Neutrophil (primary cell): ENCODE data around the gene MED12L.

Source experiments
- H3K27ac ChIP-seq: fragments of 200-600 bp; sonication (generic); 2 replicates; pipeline ENCODE4 v1.5.1; 2016; ENCODE audit warnings: mild to moderate bottlenecking, moderate library complexity
- H3K27me3 ChIP-seq: fragments of 200-600 bp; sonication (generic); 2 replicates; pipeline ENCODE4 v1.6.0; 2016; ENCODE audit warnings: mild to moderate bottlenecking
- H3K36me3 ChIP-seq: fragments of 200-600 bp; sonication (generic); 2 replicates; pipeline ENCODE4 v1.5.1; 2017
- H3K4me1 ChIP-seq, 2 experiments: fragments of 200-600 bp in 1 of 2; sonication (generic) in 1 of 2; 1 replicate in 1 of 2; 2 replicates in 1 of 2; pipeline versions ENCODE4 v1.5.1 to v1.6.1; 2013 to 2016; ENCODE audit warnings: low read depth in 1 of 2, low read length in 1 of 2, mild to moderate bottlenecking in 1 of 2, moderate library complexity in 1 of 2; ENCODE audit not compliant: control insufficient read depth in 1 of 2, insufficient read depth in 1 of 2
- H3K4me3 ChIP-seq, 2 experiments: fragments of 200-600 bp in 1 of 2; sonication (generic) in 1 of 2; 1 replicate in 1 of 2; 2 replicates in 1 of 2; pipeline ENCODE4 v1.5.1; 2013 to 2016; ENCODE audit warnings: low read depth in 1 of 2, low read length in 1 of 2, mild to moderate bottlenecking in 1 of 2, moderate library complexity in 1 of 2
- H3K9me3 ChIP-seq: fragments of 200-600 bp; sonication (generic); 2 replicates; pipeline ENCODE4 v1.5.1; 2016
- CTCF ChIP-seq: fragments of 200-600 bp; sonication (generic); IDR thresholded peaks from 2 replicates; pipeline ENCODE4 v1.5.1; 2016; ENCODE audit warnings: antibody characterized with exemption

Gene MED12L

GRCh38 chr3:151218136-151218535, 132.7 kb downstream of the MED12L start:
- no peaks in the 10 kb centered on the region for H3K9me3 ChIP-seq
- H3K27ac ChIP-seq: no peak overlapping the region
- no peak for TF ChIP-seq CTCF

GRCh38 chr3:151219056-151219455, 133.6 kb downstream of the MED12L start:
- H3K4me1 ChIP-seq: no peaks in the 10 kb centered on the region
- H3K27me3 ChIP-seq: no peaks in the 10 kb centered on the region
- TF ChIP-seq CTCF: no peak
- no peak overlapping the region for H3K27ac ChIP-seq
- H3K9me3 ChIP-seq: no peaks in the 10 kb centered on the region
- H3K36me3 ChIP-seq: no peaks in the 10 kb centered on the region
- no peak overlapping the region for H3K4me3 ChIP-seq

More at GRCh38 chr3:151218136-151218535, 132.7 kb downstream of the MED12L start:
- no peak overlapping the region for H3K4me3 ChIP-seq
- no peaks in the 10 kb centered on the region for H3K36me3 ChIP-seq
- no peaks in the 10 kb centered on the region for H3K27me3 ChIP-seq
- H3K4me1 ChIP-seq: no peaks in the 10 kb centered on the region

- no peaks in the 10 kb centered on the region for H3K27me3 ChIP-seq
- no peaks in the 10 kb centered on the region for H3K36me3 ChIP-seq
- TF ChIP-seq CTCF: no peak
- H3K27ac ChIP-seq: no peak overlapping the region
- peaks cover 8 to 10% of the 10 kb centered on the region in 2 experiments for H3K4me1 ChIP-seq
- no peaks in the 10 kb centered on the region for H3K9me3 ChIP-seq
- no peak overlapping the region for H3K4me3 ChIP-seq
These were observed 138.9 kb downstream of the MED12L start for GRCh38 chr3:151224268-151224866.

GRCh38 chr3:151225040-151225975, 139.8 kb downstream of the MED12L start:
- Histone ChIP-seq H3K36me3 (no peaks in the 10 kb centered on the region), H3K27ac (no peak overlapping the region)

GRCh38 chr3:151226088-151226563, 140.7 kb downstream of the MED12L start:
- no peak for TF ChIP-seq CTCF
- no peaks in the 10 kb centered on the region for H3K27me3 ChIP-seq
- H3K4me3 ChIP-seq: no peak overlapping the region
- H3K9me3 ChIP-seq: no peaks in the 10 kb centered on the region
- no peaks in the 10 kb centered on the region for H3K36me3 ChIP-seq
- H3K4me1 ChIP-seq: peaks cover 18 to 26% of the 10 kb centered on the region in 2 experiments
- H3K27ac ChIP-seq: no peak overlapping the region

More at GRCh38 chr3:151225040-151225975, 139.8 kb downstream of the MED12L start:
- Histone ChIP-seq H3K4me1 (peaks cover 13 to 18% of the 10 kb centered on the region in 2 experiments), H3K4me3 (no peak overlapping the region), H3K27me3 (no peaks in the 10 kb centered on the region), H3K9me3 (no peaks in the 10 kb centered on the region)
- no peak for TF ChIP-seq CTCF
